ENCODE data around the gene HINT3. TPM values are rescaled to one million over a fixed set of nuclear protein-coding genes. Genes with fewer than 3 reads are reported as not detected.
A peak's percentile ranks its signal among the peaks of the same experiment; 100 is the strongest.

Gene HINT3
- total and polyA plus RNA-seq, 2 of the 13 experiments (the other 11 are each of a cell fraction or from before 2014, with no cell fraction given): 3.1 to 22.8 TPM

- TF ChIP-seq ZNF407 (CRISPR knock-in tag; IDR thresholded peaks at IDR 0.05; ENCODE audit: not compliant biosample characterization) (peak; percentile 96), ZNF18 (CRISPR knock-in tag; IDR thresholded peaks at IDR 0.05; ENCODE audit: insufficient replicate concordance) (no peak), ZNF362 (CRISPR knock-in tag; IDR thresholded peaks at IDR 0.05; ENCODE audit: borderline replicate concordance) (no peak), HOXA9 (CRISPR knock-in tag; IDR thresholded peaks at IDR 0.05; ENCODE audit: borderline replicate concordance) (peak; percentile 90), PAXIP1 (CRISPR knock-in tag; conservative IDR thresholded peaks at IDR 0.05) (peak; percentile 65), ZNF580 (CRISPR knock-in tag; IDR thresholded peaks at IDR 0.05; ENCODE audit: borderline replicate concordance, low read depth) (peak; percentile 74; the same call in 1 of the 2 replicates), ZNF501 (CRISPR knock-in tag; IDR thresholded peaks at IDR 0.05) (peak; percentile 97), ZIK1 (CRISPR knock-in tag; IDR thresholded peaks at IDR 0.05; ENCODE audit: borderline replicate concordance, low read depth) (peak; percentile 83; the same call in 1 of the 2 replicates), SMAD9 (CRISPR knock-in tag; IDR thresholded peaks at IDR 0.05) (peak; percentile 17; the same call in 1 of the 2 replicates)
These were observed 29.9 kb downstream of the HINT3 start, which contains the start of gene TRMT11 (continued) for GRCh38 chr6:125986301-125987025.
